ENCODE measurements around the gene TMEM135. TPM values are rescaled to one million over a fixed set of nuclear protein-coding genes. Genes with fewer than 3 reads are reported as not detected.

TMEM135 gene
- total and polyA plus RNA-seq, 2 donors (not counting 1 experiment from before 2014, with no cell fraction given), result 2.7 to 19.5 TPM

GRCh38 chr11:87258171-87258833 lies 220.6 kb downstream of the TMEM135 start:
- intact Hi-C loops (cut with micrococcal nuclease), result no loop called here
- TF ChIP-seq EZH2 (IDR thresholded peaks at IDR 0.05; ENCODE audit: borderline replicate concordance, insufficient read depth, low read depth, low read length, poor library complexity, severe bottlenecking), result no peak
- TF ChIP-seq CTCF (IDR thresholded peaks at IDR 0.05), result no peak
- Mint-ChIP-seq H3K27me3 (no peaks in the 10 kb centered on the region), H3K27ac (no peak overlapping the region), H3K4me3 (no peak overlapping the region), H3K9me3 (ENCODE audit: insufficient read depth) (no peaks in the 10 kb centered on the region), H3K4me1 (peaks cover 7% of the 10 kb centered on the region)
- DNase-seq (no peak), ATAC-seq (ENCODE audit: low read depth) (no peak)
- ChIA-PET POLR2A (no interaction called here), CTCF (no interaction called here)
- WGBS (ENCODE audit: insufficient coverage), result 83% methylated on average over 1 of the region's 1 CpG
- H3K4me1 ChIP-seq (ENCODE audit: control insufficient read depth in 2 of 2, insufficient read depth in 2 of 2, low read length in 2 of 2), result peaks cover 0 to 3% of the 10 kb centered on the region in 2 donors
- H3K36me3 ChIP-seq (replicated peaks in 1 of 2; ENCODE audit: control extremely low read depth in 1 of 2, control insufficient read depth in 1 of 2, extremely low read depth in 1 of 2, insufficient read depth in 2 of 2, low read length in 1 of 2), result no peaks in the 10 kb centered on the region
- no peaks in the 10 kb centered on the region for H3K9me3 ChIP-seq (ENCODE audit: control extremely low read depth in 1 of 3, control insufficient read depth in 2 of 3, insufficient read depth in 1 of 3, low read length in 2 of 3)
- no peaks in the 10 kb centered on the region for H3K79me2 ChIP-seq (ENCODE audit: control insufficient read depth, insufficient read depth, low read length)
- H4K20me1 ChIP-seq (ENCODE audit: control insufficient read depth, insufficient read depth, low read length, poor library complexity, severe bottlenecking), result no peaks in the 10 kb centered on the region
- no peak overlapping the region for H3K4me2 ChIP-seq (replicated peaks; ENCODE audit: low read depth, low read length, poor library complexity, severe bottlenecking)
- no peak overlapping the region for H3K9ac ChIP-seq (ENCODE audit: low read length)
- H3K27me3 ChIP-seq (replicated peaks in 1 of 4; ENCODE audit: control extremely low read depth in 1 of 4, control insufficient read depth in 3 of 4, insufficient read depth in 4 of 4, low read length in 3 of 4), result no peaks in the 10 kb centered on the region
- H3K27ac ChIP-seq (ENCODE audit: low read length in 2 of 2), result no peak overlapping the region
- no peak overlapping the region for H3K4me3 ChIP-seq (ENCODE audit: control extremely low read depth in 1 of 5, extremely low read depth in 1 of 5, insufficient read depth in 1 of 5, low read depth in 2 of 5, low read length in 4 of 5)
- H2AFZ ChIP-seq (ENCODE audit: insufficient read depth, low read depth, low read length, poor library complexity, severe bottlenecking), result no peak overlapping the region

DNA sequence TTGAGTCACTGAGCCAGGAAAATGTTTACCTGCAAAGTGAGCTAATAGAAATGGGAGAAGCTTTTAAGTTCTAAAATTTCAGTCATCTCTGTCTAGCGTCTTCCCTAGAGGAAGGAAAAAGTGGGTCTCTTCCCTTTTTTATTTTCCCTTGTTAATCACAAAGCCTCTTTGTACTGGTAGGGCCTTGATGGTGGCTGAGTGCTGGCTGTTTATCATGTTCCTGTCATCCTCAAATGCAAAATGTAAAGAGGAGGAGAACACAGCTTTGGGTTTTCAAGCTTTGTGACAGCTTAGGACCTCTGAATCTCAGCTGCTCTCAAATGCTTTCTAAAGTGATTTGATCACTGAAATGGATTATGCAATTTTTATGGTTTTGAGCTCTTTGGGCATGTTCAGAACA lies 222.0 kb downstream of the TMEM135 start:
- POLR2A ChIA-PET, result no interaction called here
- Histone ChIP-seq H3K4me1 (ENCODE audit: control insufficient read depth in 2 of 2, insufficient read depth in 2 of 2, low read length in 2 of 2) (peaks cover 0 to 3% of the 10 kb centered on the region in 2 donors), H3K27me3 (replicated peaks in 1 of 4; ENCODE audit: control extremely low read depth in 1 of 4, control insufficient read depth in 3 of 4, insufficient read depth in 4 of 4, low read length in 3 of 4) (no peaks in the 10 kb centered on the region), H3K36me3 (replicated peaks in 1 of 2; ENCODE audit: control extremely low read depth in 1 of 2, control insufficient read depth in 1 of 2, extremely low read depth in 1 of 2, insufficient read depth in 2 of 2, low read length in 1 of 2) (no peaks in the 10 kb centered on the region), H4K20me1 (ENCODE audit: control insufficient read depth, insufficient read depth, low read length, poor library complexity, severe bottlenecking) (no peaks in the 10 kb centered on the region), H3K4me3 (ENCODE audit: control extremely low read depth in 1 of 5, extremely low read depth in 1 of 5, insufficient read depth in 1 of 5, low read depth in 2 of 5, low read length in 4 of 5) (no peak overlapping the region), H3K27ac (ENCODE audit: low read length in 2 of 2) (no peak overlapping the region), H3K4me2 (replicated peaks; ENCODE audit: low read depth, low read length, poor library complexity, severe bottlenecking) (no peak overlapping the region), H3K9me3 (ENCODE audit: control extremely low read depth in 1 of 3, control insufficient read depth in 2 of 3, insufficient read depth in 1 of 3, low read length in 2 of 3) (no peaks in the 10 kb centered on the region), H3K79me2 (ENCODE audit: control insufficient read depth, insufficient read depth, low read length) (no peaks in the 10 kb centered on the region), H2AFZ (ENCODE audit: insufficient read depth, low read depth, low read length, poor library complexity, severe bottlenecking) (no peak overlapping the region), H3K9ac (ENCODE audit: low read length) (no peak overlapping the region)
- ATAC-seq (ENCODE audit: low read depth) (no peak), DNase-seq (no peak)
- TF ChIP-seq EZH2 (IDR thresholded peaks at IDR 0.05; ENCODE audit: borderline replicate concordance, insufficient read depth, low read depth, low read length, poor library complexity, severe bottlenecking) (no peak), CTCF (IDR thresholded peaks at IDR 0.05) (no peak)
- Mint-ChIP-seq H3K27me3 (no peaks in the 10 kb centered on the region), H3K4me3 (no peak overlapping the region), H3K27ac (no peak overlapping the region), H3K4me1 (peaks cover 5% of the 10 kb centered on the region), H3K9me3 (ENCODE audit: insufficient read depth) (no peaks in the 10 kb centered on the region)
- WGBS (ENCODE audit: insufficient coverage), result no CpG with 5 or more reads among the region's 1 CpG
- CTCF ChIA-PET, result interaction anchor here (0.6 to 1.0 kb wide), 2 partner anchors 31 to 94 kb away, joined by 3 read pairs; no protein-coding TSS in a partner anchor
- intact Hi-C loops (cut with micrococcal nuclease), result no loop called here
